ENCODE data around the gene RAPGEF4. TPM values are rescaled to one million over a fixed set of nuclear protein-coding genes. Genes with fewer than 3 reads are reported as not detected.

Gene RAPGEF4
- total RNA-seq, 1 experiment from 2014 or later = not detected

DNA sequence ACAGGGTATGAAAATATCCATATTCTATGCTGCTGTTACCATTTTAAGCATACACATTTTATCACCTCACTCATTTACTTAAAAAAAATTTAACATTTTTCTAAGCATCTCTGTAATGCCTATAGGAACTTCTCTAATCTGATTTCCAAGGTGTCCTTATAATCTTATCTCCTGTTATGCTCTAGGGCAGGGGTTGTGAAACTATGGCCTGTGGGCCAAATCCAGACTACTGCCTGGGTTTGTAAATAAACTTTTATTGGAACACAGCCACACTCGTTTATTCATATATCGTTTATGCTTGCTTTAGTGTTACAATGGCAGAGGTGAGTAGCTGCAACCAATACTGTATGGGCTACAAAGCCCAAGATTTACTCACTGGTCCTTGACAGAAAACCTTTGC, 151.6 kb downstream of the RAPGEF4 start:
- H3K27me3 Mint-ChIP-seq (ENCODE audit: insufficient read depth, unreplicated experiment) = peaks cover 29% of the 10 kb centered on the region
- no peak for TF ChIP-seq CTCF (IDR thresholded peaks at IDR 0.05; ENCODE audit: unreplicated experiment)
- H3K9me3 Mint-ChIP-seq (ENCODE audit: unreplicated experiment) = no peaks in the 10 kb centered on the region
- ChIA-PET CTCF (interaction anchor here (0.6 to 1.6 kb wide), 4 partner anchors 44 to 83 kb away, joined by 3 to 5 read pairs (median 4); no protein-coding TSS in a partner anchor), POLR2A (no interaction called here)
- H3K4me1 Mint-ChIP-seq (ENCODE audit: insufficient read depth, unreplicated experiment) = no peaks in the 10 kb centered on the region
- intact Hi-C loops (cut with micrococcal nuclease) = no loop called here
- no peak for DNase-seq (ENCODE audit: unreplicated experiment)
- H3K4me3 Mint-ChIP-seq (ENCODE audit: unreplicated experiment) = no peak overlapping the region
- no TSS peak for BruUV-seq (replicated peaks)
- H3K27ac Mint-ChIP-seq (ENCODE audit: low read depth, unreplicated experiment) = no peak overlapping the region
- peaks cover 4% of the 10 kb centered on the region for H3K36me3 Mint-ChIP-seq (ENCODE audit: insufficient read depth, unreplicated experiment)

DNA sequence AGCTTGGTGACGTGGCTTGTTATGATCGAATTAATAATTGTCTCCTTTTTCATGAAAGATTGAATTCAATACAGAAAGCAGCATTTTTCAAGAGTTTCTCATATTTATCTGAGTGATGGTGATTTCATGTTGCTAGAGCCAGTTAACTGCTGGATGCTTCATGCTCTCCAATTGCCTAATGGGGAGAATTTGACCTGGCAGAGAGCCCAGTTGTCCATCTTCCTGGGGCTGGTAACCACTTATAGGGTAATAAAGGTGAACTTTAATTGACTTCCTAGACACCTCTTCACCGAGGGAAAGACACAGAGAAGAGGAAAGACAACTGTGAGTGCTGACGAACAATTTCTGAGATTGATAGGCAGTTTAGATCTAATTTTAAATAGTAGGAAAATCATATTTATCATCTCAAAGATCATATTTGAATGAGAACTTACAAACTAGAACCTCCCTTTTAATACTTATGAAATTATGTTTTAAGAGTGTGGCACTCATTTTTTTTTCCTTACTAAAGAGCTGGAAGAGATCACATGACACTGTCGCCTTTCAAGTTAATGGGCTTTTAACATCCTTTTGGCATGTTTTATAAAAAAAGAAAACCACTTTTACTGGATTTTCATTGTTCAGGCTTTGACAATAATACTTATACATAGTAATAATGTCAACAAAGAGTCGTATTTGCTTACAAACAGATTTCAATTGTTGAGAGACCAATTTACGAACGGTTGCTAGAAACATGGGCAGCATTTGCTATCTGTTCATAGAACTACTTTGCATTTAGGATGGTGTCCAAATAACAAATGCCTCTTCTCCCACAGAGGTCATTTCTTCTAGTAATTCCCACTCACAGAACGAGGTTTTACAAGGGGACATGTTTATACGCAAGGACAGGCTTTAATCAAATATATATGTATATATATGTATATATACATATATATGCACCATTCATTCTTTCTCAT, 153.3 kb downstream of the RAPGEF4 start:
- Mint-ChIP-seq H3K4me3 (ENCODE audit: unreplicated experiment) (no peak overlapping the region), H3K4me1 (ENCODE audit: insufficient read depth, unreplicated experiment) (no peaks in the 10 kb centered on the region), H3K27me3 (ENCODE audit: insufficient read depth, unreplicated experiment) (peaks cover 46% of the 10 kb centered on the region), H3K27ac (ENCODE audit: low read depth, unreplicated experiment) (no peak overlapping the region), H3K9me3 (ENCODE audit: unreplicated experiment) (no peaks in the 10 kb centered on the region), H3K36me3 (ENCODE audit: insufficient read depth, unreplicated experiment) (peaks cover 4% of the 10 kb centered on the region)
- ChIA-PET CTCF (interaction anchor here (0.8 kb wide), 1 partner anchor 75 kb away, joined by 4 read pairs; no protein-coding TSS in a partner anchor), POLR2A (interaction anchor here (1.0 to 1.3 kb wide), 2 partner anchors 12 to 14 kb away, joined by 3 to 5 read pairs; no protein-coding TSS in a partner anchor)
- intact Hi-C loops (cut with micrococcal nuclease) = no loop called here
- no peak for TF ChIP-seq CTCF (IDR thresholded peaks at IDR 0.05; ENCODE audit: unreplicated experiment)
- DNase-seq (ENCODE audit: unreplicated experiment) = peak; percentile 24
- BruUV-seq (replicated peaks) = no TSS peak

GRCh38 chr2:172889768-172890430, 154.3 kb downstream of the RAPGEF4 start:
- Mint-ChIP-seq H3K9me3 (ENCODE audit: unreplicated experiment) (no peaks in the 10 kb centered on the region), H3K4me1 (ENCODE audit: insufficient read depth, unreplicated experiment) (no peaks in the 10 kb centered on the region), H3K27me3 (ENCODE audit: insufficient read depth, unreplicated experiment) (peaks cover 55% of the 10 kb centered on the region), H3K27ac (ENCODE audit: low read depth, unreplicated experiment) (no peak overlapping the region), H3K36me3 (ENCODE audit: insufficient read depth, unreplicated experiment) (peaks cover 4% of the 10 kb centered on the region), H3K4me3 (ENCODE audit: unreplicated experiment) (no peak overlapping the region)
- no peak for DNase-seq (ENCODE audit: unreplicated experiment)
- POLR2A ChIA-PET = interaction anchor here (0.6 kb wide), 1 partner anchor 461 kb away, joined by 5 read pairs; no protein-coding TSS in a partner anchor
- intact Hi-C loops (cut with micrococcal nuclease) = no loop called here
- CTCF ChIA-PET = no interaction called here
- no TSS peak for BruUV-seq (replicated peaks)
- no peak for TF ChIP-seq CTCF (IDR thresholded peaks at IDR 0.05; ENCODE audit: unreplicated experiment)

DNA sequence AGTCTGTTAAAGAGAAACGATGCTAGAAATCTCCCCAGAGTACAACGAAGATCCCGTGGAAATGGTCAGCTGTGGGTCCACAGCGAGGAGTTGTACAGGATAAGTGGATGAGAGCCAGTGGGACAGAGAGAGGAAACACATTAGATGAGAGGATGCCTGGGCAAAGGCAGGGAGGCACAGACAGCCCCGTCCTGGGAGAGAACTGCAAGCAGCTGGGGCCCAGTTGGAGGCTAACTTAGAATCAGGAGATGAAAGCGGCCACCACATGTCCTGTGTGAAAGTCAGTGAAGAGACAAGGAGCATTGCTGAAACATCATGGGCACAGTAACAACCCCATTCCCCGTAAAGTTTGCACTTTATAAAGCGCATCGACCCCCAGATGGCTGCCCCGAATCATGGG, 157.5 kb downstream of the RAPGEF4 start:
- Mint-ChIP-seq H3K36me3 (ENCODE audit: insufficient read depth, unreplicated experiment) (no peaks in the 10 kb centered on the region), H3K4me3 (ENCODE audit: unreplicated experiment) (no peak overlapping the region), H3K27ac (ENCODE audit: low read depth, unreplicated experiment) (no peak overlapping the region), H3K27me3 (ENCODE audit: insufficient read depth, unreplicated experiment) (peaks cover 79% of the 10 kb centered on the region), H3K9me3 (ENCODE audit: unreplicated experiment) (no peaks in the 10 kb centered on the region), H3K4me1 (ENCODE audit: insufficient read depth, unreplicated experiment) (no peaks in the 10 kb centered on the region)
- CTCF ChIA-PET = no interaction called here
- POLR2A ChIA-PET = no interaction called here
- no peak for TF ChIP-seq CTCF (IDR thresholded peaks at IDR 0.05; ENCODE audit: unreplicated experiment)
- BruUV-seq (replicated peaks) = no TSS peak
- DNase-seq (ENCODE audit: unreplicated experiment) = no peak
- intact Hi-C loops (cut with micrococcal nuclease) = no loop called here

All from MCF 10A (cell line).